Calu3 (cell line): ENCODE measurements around the gene NFATC1. TPM values are rescaled to one million over a fixed set of nuclear protein-coding genes. Genes with fewer than 3 reads are reported as not detected.

Source experiments
- BruUV-seq: library from RNA; stranded (reverse); fragments of 400-500 nt; replicated peaks from 2 replicates; lab custom pipeline; 2021; lab: Mats Ljungman, UMichigan
- CTCF ChIA-PET: fragments of 300-600 bp; sonication (Branson Sonifier 250); formaldehyde crosslinking; loops from one replicate; lab custom pipeline; 2022; ENCODE audit warnings: antibody characterized with exemption; lab: Charles Lee
- DNase-seq: peaks from one replicate; pipeline ENCODE4 v3.0.0; 2022
- H3K27ac Mint-ChIP-seq: one replicate; pipeline ENCODE4 v1.8.0; 2022; ENCODE audit warnings: mixed read lengths; ENCODE audit not compliant: unreplicated experiment
- H3K27me3 Mint-ChIP-seq: one replicate; pipeline ENCODE4 v1.8.0; 2022; ENCODE audit warnings: mixed read lengths; ENCODE audit not compliant: unreplicated experiment
- H3K36me3 Mint-ChIP-seq: one replicate; pipeline ENCODE4 v1.8.0; 2022; ENCODE audit warnings: mild to moderate bottlenecking, moderate library complexity, mixed read lengths; ENCODE audit not compliant: insufficient read depth, unreplicated experiment
- H3K4me1 Mint-ChIP-seq: one replicate; pipeline ENCODE4 v1.8.0; 2022; ENCODE audit warnings: mild to moderate bottlenecking, low read depth, mixed read lengths; ENCODE audit not compliant: unreplicated experiment
- H3K4me3 Mint-ChIP-seq: one replicate; pipeline ENCODE4 v1.8.0; 2022; ENCODE audit warnings: mild to moderate bottlenecking, low read depth, moderate library complexity, mixed read lengths; ENCODE audit not compliant: unreplicated experiment
- H3K9me3 Mint-ChIP-seq: one replicate; pipeline ENCODE4 v1.8.0; 2022; ENCODE audit warnings: low read depth, mixed read lengths; ENCODE audit not compliant: unreplicated experiment
- intact Hi-C: fragments of 100-400 bp; cut with micrococcal nuclease; formaldehyde crosslinking; loops from one replicate; pipeline ENCODE4 v1.10.0; 2022; ENCODE audit not compliant: unreplicated experiment
- total RNA-seq: library from RNA; stranded (reverse); gene quantifications from 2 replicates; pipeline ENCODE4 v1.2.3, GENCODE V29; 2022
- TF ChIP-seq, protein P1 (sequence below): fragments of 200-600 bp; IDR thresholded peaks from one replicate; pipeline ENCODE4 v1.8.0; 2022; ENCODE audit warnings: antibody characterized with exemption; ENCODE audit not compliant: unreplicated experiment

NFATC1 gene
- total RNA-seq, 1 experiment from 2014 or later = 5.9 TPM

DNA sequence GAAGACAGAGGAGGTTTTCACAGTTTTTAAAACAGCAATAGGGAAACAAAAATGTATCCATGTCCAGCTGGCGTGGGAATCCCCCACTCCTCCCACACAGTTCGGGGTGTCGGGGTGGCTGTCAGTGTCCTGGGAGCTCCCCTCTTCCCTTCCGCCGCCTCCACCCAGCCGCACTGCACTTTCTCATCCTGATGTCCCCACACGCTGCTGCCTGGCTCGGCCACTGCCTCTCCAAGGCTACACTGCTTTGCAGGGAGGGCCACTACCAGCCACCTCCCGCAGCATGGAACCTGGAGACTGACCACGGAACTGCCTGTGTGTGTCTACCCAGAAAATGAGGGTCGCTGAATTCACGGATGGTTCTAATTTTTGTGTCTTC is 145.2 kb downstream of the NFATC1 start:
- Mint-ChIP-seq H3K27ac (no peak overlapping the region), H3K9me3 (peaks cover 21% of the 10 kb centered on the region), H3K36me3 (no peaks in the 10 kb centered on the region), H3K4me1 (no peaks in the 10 kb centered on the region), H3K4me3 (no peak overlapping the region), H3K27me3 (peaks cover 11% of the 10 kb centered on the region)
- DNase-seq = no peak
- intact Hi-C loops = no loop called here
- no TSS peak for BruUV-seq
- TF ChIP-seq, protein P1, sequence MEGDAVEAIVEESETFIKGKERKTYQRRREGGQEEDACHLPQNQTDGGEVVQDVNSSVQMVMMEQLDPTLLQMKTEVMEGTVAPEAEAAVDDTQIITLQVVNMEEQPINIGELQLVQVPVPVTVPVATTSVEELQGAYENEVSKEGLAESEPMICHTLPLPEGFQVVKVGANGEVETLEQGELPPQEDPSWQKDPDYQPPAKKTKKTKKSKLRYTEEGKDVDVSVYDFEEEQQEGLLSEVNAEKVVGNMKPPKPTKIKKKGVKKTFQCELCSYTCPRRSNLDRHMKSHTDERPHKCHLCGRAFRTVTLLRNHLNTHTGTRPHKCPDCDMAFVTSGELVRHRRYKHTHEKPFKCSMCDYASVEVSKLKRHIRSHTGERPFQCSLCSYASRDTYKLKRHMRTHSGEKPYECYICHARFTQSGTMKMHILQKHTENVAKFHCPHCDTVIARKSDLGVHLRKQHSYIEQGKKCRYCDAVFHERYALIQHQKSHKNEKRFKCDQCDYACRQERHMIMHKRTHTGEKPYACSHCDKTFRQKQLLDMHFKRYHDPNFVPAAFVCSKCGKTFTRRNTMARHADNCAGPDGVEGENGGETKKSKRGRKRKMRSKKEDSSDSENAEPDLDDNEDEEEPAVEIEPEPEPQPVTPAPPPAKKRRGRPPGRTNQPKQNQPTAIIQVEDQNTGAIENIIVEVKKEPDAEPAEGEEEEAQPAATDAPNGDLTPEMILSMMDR = no peak
- CTCF ChIA-PET = no interaction called here

DNA sequence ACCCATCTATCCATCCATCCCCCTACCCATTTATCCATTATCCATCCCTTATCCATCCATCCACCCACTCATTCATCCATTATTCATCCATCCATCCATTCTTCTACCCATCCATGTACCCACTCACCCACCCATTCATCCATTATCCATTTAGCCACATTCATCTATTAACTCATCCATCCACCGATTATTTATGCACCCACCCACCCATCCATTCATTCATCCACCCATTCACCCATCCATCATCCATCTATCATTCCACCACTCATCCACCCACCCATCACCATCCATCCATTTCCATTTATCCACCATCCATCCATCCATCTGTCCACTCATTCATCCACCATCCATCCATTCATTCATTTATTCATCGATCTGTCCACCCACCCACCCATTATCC is 146.5 kb downstream of the NFATC1 start:
- intact Hi-C loops = no loop called here
- TF ChIP-seq, protein P1 = no peak
- DNase-seq = no peak
- peaks cover 11% of the 10 kb centered on the region for H3K27me3 Mint-ChIP-seq
- CTCF ChIA-PET = no interaction called here
- no peaks in the 10 kb centered on the region for H3K36me3 Mint-ChIP-seq
- BruUV-seq = no TSS peak
- H3K27ac Mint-ChIP-seq = no peak overlapping the region
- no peak overlapping the region for H3K4me3 Mint-ChIP-seq
- peaks cover 16% of the 10 kb centered on the region for H3K9me3 Mint-ChIP-seq
- no peaks in the 10 kb centered on the region for H3K4me1 Mint-ChIP-seq

DNA sequence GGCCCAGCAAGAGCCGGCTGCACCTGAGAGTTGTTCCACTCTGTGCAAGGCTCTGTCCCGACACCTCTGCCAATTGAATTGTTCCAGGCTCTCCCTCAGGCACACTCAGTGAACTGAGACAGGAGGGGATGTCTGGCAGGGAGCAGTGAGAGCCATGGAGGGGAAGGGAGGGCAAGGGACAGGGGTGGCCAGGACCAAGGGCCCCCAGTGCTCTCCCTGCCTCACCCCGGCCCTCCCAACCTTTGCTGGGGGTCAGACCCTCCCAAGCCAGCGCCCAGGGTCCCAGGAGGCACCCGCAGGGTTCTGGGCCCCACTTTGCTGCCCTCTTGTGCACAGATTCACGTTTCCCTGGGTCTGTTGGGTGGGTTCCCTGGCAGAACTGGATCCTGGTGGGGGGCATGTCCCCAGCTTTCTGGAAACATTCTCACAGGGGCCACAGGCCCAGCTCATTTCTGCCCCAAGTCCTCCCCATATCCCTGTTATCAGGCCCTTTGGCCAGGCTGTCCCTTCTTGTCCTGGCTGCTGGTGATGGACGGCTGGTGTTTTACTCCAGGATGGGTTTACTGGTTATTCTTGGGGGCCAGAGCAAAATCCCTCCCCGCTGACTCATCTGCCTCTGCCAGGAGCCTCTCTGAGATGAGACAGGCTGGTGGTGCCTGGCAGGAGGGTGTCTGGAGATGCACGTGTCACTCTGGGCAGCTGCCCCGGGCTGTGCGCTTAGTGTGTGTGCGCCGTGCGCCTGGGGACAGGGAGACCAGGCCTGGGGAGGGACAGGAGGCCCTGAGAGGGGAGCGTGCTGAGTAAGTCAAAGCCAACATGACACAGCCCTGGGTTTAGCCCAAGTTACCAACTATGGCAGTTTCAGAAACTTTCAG is 147.4 kb downstream of the NFATC1 start:
- DNase-seq = no peak
- H3K9me3 Mint-ChIP-seq = peaks cover 14% of the 10 kb centered on the region
- intact Hi-C loops = no loop called here
- H3K27ac Mint-ChIP-seq = no peak overlapping the region
- CTCF ChIA-PET = no interaction called here
- no peaks in the 10 kb centered on the region for H3K4me1 Mint-ChIP-seq
- H3K4me3 Mint-ChIP-seq = no peak overlapping the region
- H3K27me3 Mint-ChIP-seq = peaks cover 11% of the 10 kb centered on the region
- TF ChIP-seq, protein P1 = no peak
- H3K36me3 Mint-ChIP-seq = no peaks in the 10 kb centered on the region
- no TSS peak for BruUV-seq

DNA sequence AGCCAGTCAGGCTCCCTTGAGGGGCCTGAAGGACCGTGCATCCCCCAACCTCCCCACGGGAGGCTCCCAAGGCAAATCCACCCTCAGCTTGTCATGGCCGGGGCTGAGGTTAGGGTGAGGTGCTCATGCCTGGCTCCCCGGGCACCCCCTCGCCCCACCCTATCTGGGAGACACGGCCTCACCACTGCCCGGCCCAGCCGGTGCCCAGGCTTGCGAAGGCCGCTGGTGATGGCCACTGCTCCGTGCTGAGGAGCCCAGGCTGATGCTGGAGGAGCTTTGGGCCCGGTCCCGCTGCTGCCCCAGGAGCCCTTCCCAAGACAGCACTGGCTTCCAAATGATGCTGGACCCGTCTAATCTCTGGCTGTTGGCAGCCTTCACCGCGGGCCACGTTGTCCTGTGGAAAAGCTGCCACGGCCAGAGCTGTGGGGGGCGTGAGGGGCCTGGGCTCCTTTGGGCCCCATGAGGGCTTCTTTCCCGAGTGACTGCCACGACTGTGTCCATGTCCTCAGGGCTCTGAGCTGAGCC is 148.2 kb downstream of the NFATC1 start:
- Mint-ChIP-seq H3K27ac (no peak overlapping the region), H3K9me3 (peaks cover 14% of the 10 kb centered on the region), H3K36me3 (no peaks in the 10 kb centered on the region), H3K27me3 (peaks cover 11% of the 10 kb centered on the region), H3K4me3 (no peak overlapping the region), H3K4me1 (no peaks in the 10 kb centered on the region)
- TF ChIP-seq, protein P1 = no peak
- CTCF ChIA-PET = no interaction called here
- no TSS peak for BruUV-seq
- intact Hi-C loops = no loop called here
- no peak for DNase-seq
